AG08395 (cell line): Measurements from ENCODE around the gene SMG7.

Experiments
- DNase-seq: peaks from one replicate; pipeline ENCODE4 v3.0.0; 2012; ENCODE audit warnings: mixed read lengths, low spot score

SMG7 gene

GRCh38 chr1:183592733-183593132, 120.4 kb downstream of the SMG7 start:
- no peak for DNase-seq

- DNase-seq = no peak
These were observed 121.1 kb downstream of the SMG7 start for GRCh38 chr1:183593356-183593755.

GRCh38 chr1:183595537-183595936, 123.2 kb downstream of the SMG7 start:
- no peak for DNase-seq

GRCh38 chr1:183596500-183596899, 124.2 kb downstream of the SMG7 start:
- DNase-seq = no peak

- DNase-seq = peak; percentile 15
These were observed 125.5 kb downstream of the SMG7 start for GRCh38 chr1:183597656-183598347.

GRCh38 chr1:183598386-183598785, 126.1 kb downstream of the SMG7 start:
- DNase-seq = no peak

GRCh38 chr1:183600136-183600535, 127.8 kb downstream of the SMG7 start:
- peak; percentile 56 for DNase-seq

GRCh38 chr1:183600634-183601033, 128.3 kb downstream of the SMG7 start:
- no peak for DNase-seq

- DNase-seq = no peak
These were observed 130.2 kb downstream of the SMG7 start for GRCh38 chr1:183602510-183602909.
